ENCODE data around the gene AKAP17A. TPM values are rescaled to one million over a fixed set of nuclear protein-coding genes. Genes with fewer than 3 reads are reported as not detected.

Gene AKAP17A
- polyA plus RNA-seq, 3 donors, result 8.9 to 118 (median 13.6) TPM

DNA sequence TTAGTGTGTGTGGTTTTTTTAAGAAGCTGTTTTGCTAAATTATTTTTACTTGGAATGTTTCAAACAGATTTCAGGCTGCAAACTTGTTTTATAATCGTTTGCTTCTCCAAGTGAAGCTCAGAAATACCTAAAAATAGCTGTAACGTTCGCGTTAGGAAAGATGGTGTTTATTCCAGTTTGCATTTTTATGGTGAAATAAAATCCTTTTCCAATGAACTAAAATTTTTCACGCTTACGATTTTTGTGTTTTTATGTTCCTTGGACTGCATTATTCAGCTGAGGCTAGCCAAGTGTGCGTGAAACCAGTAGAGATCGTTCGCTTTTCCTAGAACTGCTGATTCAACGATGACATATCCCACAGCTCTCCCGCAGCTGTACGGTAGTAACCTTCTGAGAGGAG, 10.9 kb downstream of the AKAP17A start:
- DNase-seq, result no peak
- TF ChIP-seq, protein P1, sequence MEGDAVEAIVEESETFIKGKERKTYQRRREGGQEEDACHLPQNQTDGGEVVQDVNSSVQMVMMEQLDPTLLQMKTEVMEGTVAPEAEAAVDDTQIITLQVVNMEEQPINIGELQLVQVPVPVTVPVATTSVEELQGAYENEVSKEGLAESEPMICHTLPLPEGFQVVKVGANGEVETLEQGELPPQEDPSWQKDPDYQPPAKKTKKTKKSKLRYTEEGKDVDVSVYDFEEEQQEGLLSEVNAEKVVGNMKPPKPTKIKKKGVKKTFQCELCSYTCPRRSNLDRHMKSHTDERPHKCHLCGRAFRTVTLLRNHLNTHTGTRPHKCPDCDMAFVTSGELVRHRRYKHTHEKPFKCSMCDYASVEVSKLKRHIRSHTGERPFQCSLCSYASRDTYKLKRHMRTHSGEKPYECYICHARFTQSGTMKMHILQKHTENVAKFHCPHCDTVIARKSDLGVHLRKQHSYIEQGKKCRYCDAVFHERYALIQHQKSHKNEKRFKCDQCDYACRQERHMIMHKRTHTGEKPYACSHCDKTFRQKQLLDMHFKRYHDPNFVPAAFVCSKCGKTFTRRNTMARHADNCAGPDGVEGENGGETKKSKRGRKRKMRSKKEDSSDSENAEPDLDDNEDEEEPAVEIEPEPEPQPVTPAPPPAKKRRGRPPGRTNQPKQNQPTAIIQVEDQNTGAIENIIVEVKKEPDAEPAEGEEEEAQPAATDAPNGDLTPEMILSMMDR (IDR thresholded peaks at IDR 0.05), result no peak

DNA sequence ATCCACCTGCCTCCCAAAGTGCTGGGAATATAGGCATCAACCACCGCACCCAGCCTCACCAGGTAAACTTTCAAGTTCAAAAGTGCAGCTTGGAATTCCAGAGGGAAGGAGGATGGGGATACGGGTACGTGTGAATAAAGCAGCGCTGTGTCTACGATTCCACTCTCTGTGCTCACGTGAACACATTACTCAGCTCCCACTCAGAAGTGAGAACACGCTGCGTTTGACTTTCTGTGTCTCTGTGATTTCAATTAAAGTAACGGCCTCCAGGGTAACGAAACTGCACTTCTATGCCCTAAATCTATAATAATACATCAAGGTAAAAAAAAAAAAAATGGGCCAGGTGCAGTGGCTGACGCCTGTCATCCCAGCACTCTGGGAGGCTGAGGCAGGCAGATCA, 15.1 kb downstream of the AKAP17A start:
- no peaks in the 10 kb centered on the region for H3K79me2 ChIP-seq (ENCODE audit: insufficient read depth, low read length)
- intact Hi-C loops (cut with micrococcal nuclease), result no loop called here
- Mint-ChIP-seq H3K9me3 (peaks cover 0 to 7% (median 5%) of the 10 kb centered on the region in 7 donors), H3K27me3 (ENCODE audit: low read depth in 3 of 3) (peaks cover 1 to 2% (median 2%) of the 10 kb centered on the region in 3 donors), H3K27ac (no peak overlapping the region), H3K4me3 (no peak overlapping the region), H3K36me3 (peaks cover 20 to 43% of the 10 kb centered on the region in 2 donors), H3K4me1 (peaks cover 2% of the 10 kb centered on the region)
- H3K4me2 ChIP-seq (replicated peaks; ENCODE audit: extremely low read depth, low read length, poor library complexity, severe bottlenecking), result no peak overlapping the region
- no peak overlapping the region for H2AFZ ChIP-seq (ENCODE audit: insufficient read depth, low read depth, low read length, poor library complexity, severe bottlenecking)
- peaks cover 25% of the 10 kb centered on the region for H4K20me1 ChIP-seq (ENCODE audit: insufficient read depth, low read length)
- 100% methylated on average over 4 of the region's 11 CpGs for WGBS (ENCODE audit: insufficient coverage)
- DNase-seq, result no peak
- peaks cover 19 to 27% of the 10 kb centered on the region in 2 donors for H3K36me3 ChIP-seq (replicated peaks in 1 of 2; ENCODE audit: control insufficient read depth in 1 of 2, insufficient read depth in 2 of 2, low read length in 2 of 2)
- H3K4me3 ChIP-seq (replicated peaks in 1 of 3; ENCODE audit: low read depth in 2 of 3, low read length in 3 of 3), result no peak overlapping the region
- H3K27ac ChIP-seq (ENCODE audit: low read depth in 1 of 2, low read length in 2 of 2), result no peak overlapping the region
- H3K4me1 ChIP-seq (ENCODE audit: control insufficient read depth in 1 of 2, insufficient read depth in 2 of 2, low read length in 2 of 2), result no peaks in the 10 kb centered on the region
- peaks cover 5 to 7% of the 10 kb centered on the region in 2 donors for H3K9me3 ChIP-seq (replicated peaks in 1 of 2; ENCODE audit: control insufficient read depth in 1 of 2, insufficient read depth in 1 of 2, low read length in 2 of 2)
- H3K9ac ChIP-seq (ENCODE audit: insufficient read depth, low read length, poor library complexity, severe bottlenecking), result no peak overlapping the region
- TF ChIP-seq, protein P1 (IDR thresholded peaks at IDR 0.05), result no peak
- no peaks in the 10 kb centered on the region for H3K27me3 ChIP-seq (ENCODE audit: control insufficient read depth in 2 of 2, insufficient read depth in 2 of 2, low read length in 2 of 2)

More for the DNA sequence above, 10.9 kb downstream of the AKAP17A start:
- H3K4me2 ChIP-seq (replicated peaks; ENCODE audit: extremely low read depth, low read length, poor library complexity, severe bottlenecking), result no peak overlapping the region
- H3K9me3 ChIP-seq (replicated peaks in 1 of 2; ENCODE audit: control insufficient read depth in 1 of 2, insufficient read depth in 1 of 2, low read length in 2 of 2), result peaks cover 7 to 8% of the 10 kb centered on the region in 2 donors
- Mint-ChIP-seq H3K27ac (no peak overlapping the region), H3K27me3 (ENCODE audit: low read depth in 3 of 3) (no peaks in the 10 kb centered on the region), H3K4me1 (no peaks in the 10 kb centered on the region), H3K4me3 (no peak overlapping the region), H3K36me3 (peaks cover 47 to 84% of the 10 kb centered on the region in 2 donors), H3K9me3 (peaks cover 0 to 13% (median 9%) of the 10 kb centered on the region in 7 donors)
- H3K36me3 ChIP-seq (replicated peaks in 1 of 2; ENCODE audit: control insufficient read depth in 1 of 2, insufficient read depth in 2 of 2, low read length in 2 of 2), result peaks cover 58 to 69% of the 10 kb centered on the region in 2 donors
- WGBS (ENCODE audit: insufficient coverage), result 100% methylated on average over 6 of the region's 12 CpGs
- no peak overlapping the region for H3K4me3 ChIP-seq (replicated peaks in 1 of 3; ENCODE audit: low read depth in 2 of 3, low read length in 3 of 3)
- no peak overlapping the region for H2AFZ ChIP-seq (ENCODE audit: insufficient read depth, low read depth, low read length, poor library complexity, severe bottlenecking)
- peaks cover 67% of the 10 kb centered on the region for H4K20me1 ChIP-seq (ENCODE audit: insufficient read depth, low read length)
- H3K4me1 ChIP-seq (ENCODE audit: control insufficient read depth in 1 of 2, insufficient read depth in 2 of 2, low read length in 2 of 2), result no peaks in the 10 kb centered on the region
- H3K79me2 ChIP-seq (ENCODE audit: insufficient read depth, low read length), result peaks cover 16% of the 10 kb centered on the region
- no peak overlapping the region for H3K9ac ChIP-seq (ENCODE audit: insufficient read depth, low read length, poor library complexity, severe bottlenecking)
- no peaks in the 10 kb centered on the region for H3K27me3 ChIP-seq (ENCODE audit: control insufficient read depth in 2 of 2, insufficient read depth in 2 of 2, low read length in 2 of 2)
- no peak overlapping the region for H3K27ac ChIP-seq (ENCODE audit: low read depth in 1 of 2, low read length in 2 of 2)
- intact Hi-C loops (cut with micrococcal nuclease), result no loop called here

Data from CD14-positive monocyte (primary cell).